H9 (cell line): Measurements from ENCODE around the gene PROCA1. TPM values are rescaled to one million over a fixed set of nuclear protein-coding genes. Genes with fewer than 3 reads are reported as not detected.

Source experiments
- DNase-seq: peaks from one replicate; pipeline ENCODE4 v3.0.0-alpha.2; 2017
- H2AFZ ChIP-seq: one replicate; pipeline ENCODE4 v1.6.1; 2013; ENCODE audit warnings: mild to moderate bottlenecking, low read length, control low read depth, moderate library complexity
- H2AK5ac ChIP-seq: 2 replicates; pipeline ENCODE4 v1.6.1; 2013; ENCODE audit warnings: low read length, control low read depth, mixed read lengths; ENCODE audit not compliant: insufficient read length
- H2BK120ac ChIP-seq: one replicate; pipeline ENCODE4 v1.6.1; 2013; ENCODE audit warnings: low read depth, mild to moderate bottlenecking, low read length, control low read depth, inconsistent platforms; ENCODE audit not compliant: poor library complexity, severe bottlenecking
- H2BK12ac ChIP-seq: 2 replicates; pipeline ENCODE4 v1.6.1; 2013; ENCODE audit warnings: low read length, control low read depth, mixed read lengths, low read depth; ENCODE audit not compliant: insufficient read length
- H2BK15ac ChIP-seq: 2 replicates; pipeline ENCODE4 v1.6.1; 2013; ENCODE audit warnings: low read depth, low read length, control low read depth
- H2BK20ac ChIP-seq: one replicate; pipeline ENCODE4 v1.6.1; 2013; ENCODE audit warnings: low read depth, mild to moderate bottlenecking, low read length, control low read depth, inconsistent platforms; ENCODE audit not compliant: poor library complexity, severe bottlenecking
- H2BK5ac ChIP-seq: 2 replicates; pipeline ENCODE4 v1.6.1; 2013; ENCODE audit warnings: low read length, control low read depth, mixed read lengths; ENCODE audit not compliant: insufficient read length
- H3K14ac ChIP-seq: 2 replicates; pipeline ENCODE4 v1.6.1; 2013; ENCODE audit warnings: low read length, control low read depth; ENCODE audit not compliant: insufficient read depth
- H3K18ac ChIP-seq: 2 replicates; pipeline ENCODE4 v1.6.1; 2013; ENCODE audit warnings: low read depth, mild to moderate bottlenecking, mixed read lengths, low read length, control low read depth; ENCODE audit not compliant: insufficient read length
- H3K23ac ChIP-seq: 2 replicates; pipeline ENCODE4 v1.6.1; 2013; ENCODE audit warnings: low read length, control low read depth, mixed read lengths, low read depth; ENCODE audit not compliant: insufficient read length
- H3K23me2 ChIP-seq: 2 replicates; pipeline ENCODE4 v1.6.1; 2013; ENCODE audit warnings: low read depth, mild to moderate bottlenecking, mixed read lengths, low read length, control low read depth; ENCODE audit not compliant: insufficient read length, poor library complexity, severe bottlenecking
- H3K27ac ChIP-seq: 2 replicates; pipeline ENCODE4 v1.5.1; 2013; ENCODE audit warnings: low read length, control low read depth, mixed read lengths, low read depth; ENCODE audit not compliant: insufficient read length
- H3K27me3 ChIP-seq: 2 replicates; pipeline ENCODE4 v1.6.1; 2013; ENCODE audit warnings: low read length, control low read depth, inconsistent platforms; ENCODE audit not compliant: insufficient read depth
- H3K4ac ChIP-seq: 2 replicates; pipeline ENCODE4 v1.6.1; 2013; ENCODE audit warnings: low read depth, mild to moderate bottlenecking, control low read depth, inconsistent platforms, low read length, moderate library complexity
- H3K4me1 ChIP-seq: 2 replicates; pipeline ENCODE4 v1.6.1; 2013; ENCODE audit warnings: low read length, control low read depth, inconsistent platforms; ENCODE audit not compliant: insufficient read depth
- H3K4me2 ChIP-seq: 2 replicates; pipeline ENCODE4 v1.6.1; 2013; ENCODE audit warnings: low read length, control low read depth, mixed read lengths; ENCODE audit not compliant: insufficient read length, insufficient read depth
- H3K56ac ChIP-seq: 2 replicates; pipeline ENCODE4 v1.6.1; 2013; ENCODE audit warnings: low read depth, mild to moderate bottlenecking, mixed read lengths, low read length, control low read depth; ENCODE audit not compliant: insufficient read length
- H3K79me1 ChIP-seq: 2 replicates; pipeline ENCODE4 v1.6.1; 2013; ENCODE audit warnings: low read depth, mild to moderate bottlenecking, moderate library complexity, low read length, control low read depth, inconsistent platforms; ENCODE audit not compliant: insufficient read depth, poor library complexity, severe bottlenecking
- H3K79me2 ChIP-seq: 2 replicates; pipeline ENCODE4 v1.6.1; 2013; ENCODE audit warnings: low read length, control low read depth, inconsistent platforms; ENCODE audit not compliant: insufficient read depth
- H3K9ac ChIP-seq: 2 replicates; pipeline ENCODE4 v1.6.1; 2013; ENCODE audit warnings: low read length, control low read depth, mixed read lengths; ENCODE audit not compliant: insufficient read length; ENCODE audit errors: extremely low read depth
- H3K9me3 ChIP-seq: one replicate; pipeline ENCODE4 v1.6.1; 2013; ENCODE audit warnings: low read depth, low read length, inconsistent platforms; ENCODE audit not compliant: control insufficient read depth
- H3T11ph ChIP-seq: one replicate; pipeline ENCODE4 v1.6.1; 2013; ENCODE audit warnings: mild to moderate bottlenecking, low read length, control low read depth, inconsistent platforms
- H4K20me1 ChIP-seq: one replicate; pipeline ENCODE4 v1.6.1; 2013; ENCODE audit not compliant: control insufficient read depth, insufficient read length, insufficient read depth
- H4K5ac ChIP-seq: 2 replicates; pipeline ENCODE4 v1.6.1; 2013; ENCODE audit warnings: low read depth, mild to moderate bottlenecking, mixed read lengths, low read length, control low read depth; ENCODE audit not compliant: insufficient read length
- H4K8ac ChIP-seq: replicated peaks from 2 replicates; pipeline ENCODE4 v1.6.1; 2013; ENCODE audit warnings: low read length, control low read depth, mixed read lengths, low read depth; ENCODE audit not compliant: insufficient read length
- H4K91ac ChIP-seq: 2 replicates; pipeline ENCODE4 v1.6.1; 2013; ENCODE audit warnings: low read depth, mild to moderate bottlenecking, moderate library complexity, mixed read lengths, low read length, control low read depth; ENCODE audit not compliant: insufficient read length
- H3K27ac Mint-ChIP-seq, 3 experiments: 2 replicates in 2 of 3; 3 replicates in 1 of 3; pipeline ENCODE4 v1.8.0; 2020 to 2021; ENCODE audit warnings: mixed read lengths in 3 of 3, mild to moderate bottlenecking in 1 of 3, moderate library complexity in 1 of 3
- H3K27me3 Mint-ChIP-seq: 2 replicates; pipeline ENCODE4 v1.8.0; 2021; ENCODE audit warnings: low read depth, mild to moderate bottlenecking, moderate library complexity, mixed read lengths
- H3K36me3 Mint-ChIP-seq, 3 experiments: 2 replicates in 2 of 3; 3 replicates in 1 of 3; pipeline ENCODE4 v1.8.0; 2020 to 2021; ENCODE audit warnings: low read depth in 3 of 3, mixed read lengths in 3 of 3; ENCODE audit not compliant: insufficient read depth in 1 of 3
- H3K4me1 Mint-ChIP-seq, 2 experiments: 2 replicates each; pipeline ENCODE4 v1.8.0; 2020; ENCODE audit warnings: mixed read lengths in 2 of 2
- H3K4me3 Mint-ChIP-seq, 2 experiments: 2 replicates in 1 of 2; 3 replicates in 1 of 2; pipeline ENCODE4 v1.8.0; 2020 to 2021; ENCODE audit warnings: mild to moderate bottlenecking in 2 of 2, mixed read lengths in 2 of 2, moderate library complexity in 1 of 2
- H3K9me3 Mint-ChIP-seq, 2 experiments: 2 replicates in 1 of 2; 3 replicates in 1 of 2; pipeline ENCODE4 v1.8.0; 2020; ENCODE audit warnings: mild to moderate bottlenecking in 2 of 2, mixed read lengths in 2 of 2, moderate library complexity in 1 of 2
- WGBS: extraction: QIAGEN DNeasy Blood & Tissue Kit; methylation state at CpG from one replicate; pipeline ENCODE4 v1.1.7; 2013; ENCODE audit warnings: missing lambda C conversion rate, low lambda C conversion rate, mixed read lengths; ENCODE audit not compliant: insufficient read length; ENCODE audit errors: extremely low coverage; 5-methylcytosine and 5-hydroxymethylcytosine counted together
- total RNA-seq: library from RNA; stranded (reverse); gene quantifications from 2 replicates; pipeline ENCODE4 v1.2.1, GENCODE V29; 2021
- TF ChIP-seq, protein P1 (sequence below): fragments of 200-600 bp; sonication (generic); conservative IDR thresholded peaks from 3 replicates; pipeline ENCODE4 v1.8.0; 2021; ENCODE audit warnings: antibody characterized with exemption, mild to moderate bottlenecking

The PROCA1 gene
- total RNA-seq, 1 experiment from 2014 or later, result 15.0 TPM

DNA sequence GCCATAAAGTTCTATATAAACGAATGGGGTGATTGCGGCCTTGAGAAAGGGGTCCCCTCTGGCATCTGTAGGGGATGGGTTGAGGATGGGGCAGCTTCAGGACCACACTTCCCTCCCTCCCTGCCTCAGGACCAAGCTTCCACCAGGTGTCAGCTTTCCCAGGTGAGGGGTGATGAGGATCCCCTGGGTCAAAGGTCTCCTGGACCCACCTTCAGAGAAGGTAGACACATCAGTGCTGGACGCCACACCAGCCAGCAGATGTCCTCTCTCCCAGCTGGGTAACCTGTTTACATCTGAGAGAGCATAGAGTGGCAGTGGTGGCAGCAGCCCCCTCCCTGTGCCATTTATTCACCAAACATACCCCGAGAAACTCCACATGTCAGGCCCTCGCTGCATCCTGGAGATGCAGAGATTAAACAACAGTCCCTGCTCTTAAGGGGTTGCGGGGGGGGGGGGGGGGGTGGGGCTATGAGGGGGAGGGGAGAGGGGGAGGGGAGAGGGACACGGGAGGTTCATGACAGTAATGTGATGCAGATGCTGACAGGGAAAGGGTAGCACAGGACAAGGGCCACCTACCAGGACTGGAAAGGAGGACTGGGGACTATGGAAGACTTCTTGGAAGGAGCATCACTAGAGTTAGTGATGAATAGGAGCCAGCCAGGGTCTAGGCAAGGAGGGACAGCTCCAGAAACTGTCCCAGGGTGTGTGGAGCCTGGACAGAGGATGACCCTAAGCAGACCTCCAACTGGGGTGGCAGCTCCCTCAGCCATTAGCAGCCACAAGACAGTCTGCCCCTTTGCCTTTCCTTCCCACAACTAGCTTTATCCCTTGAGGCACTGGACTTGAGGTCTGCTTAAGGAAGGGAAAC, 5.0 kb downstream of the PROCA1 start:
- peaks cover 10% of the 10 kb centered on the region for H3K23me2 ChIP-seq
- TF ChIP-seq, protein P1, sequence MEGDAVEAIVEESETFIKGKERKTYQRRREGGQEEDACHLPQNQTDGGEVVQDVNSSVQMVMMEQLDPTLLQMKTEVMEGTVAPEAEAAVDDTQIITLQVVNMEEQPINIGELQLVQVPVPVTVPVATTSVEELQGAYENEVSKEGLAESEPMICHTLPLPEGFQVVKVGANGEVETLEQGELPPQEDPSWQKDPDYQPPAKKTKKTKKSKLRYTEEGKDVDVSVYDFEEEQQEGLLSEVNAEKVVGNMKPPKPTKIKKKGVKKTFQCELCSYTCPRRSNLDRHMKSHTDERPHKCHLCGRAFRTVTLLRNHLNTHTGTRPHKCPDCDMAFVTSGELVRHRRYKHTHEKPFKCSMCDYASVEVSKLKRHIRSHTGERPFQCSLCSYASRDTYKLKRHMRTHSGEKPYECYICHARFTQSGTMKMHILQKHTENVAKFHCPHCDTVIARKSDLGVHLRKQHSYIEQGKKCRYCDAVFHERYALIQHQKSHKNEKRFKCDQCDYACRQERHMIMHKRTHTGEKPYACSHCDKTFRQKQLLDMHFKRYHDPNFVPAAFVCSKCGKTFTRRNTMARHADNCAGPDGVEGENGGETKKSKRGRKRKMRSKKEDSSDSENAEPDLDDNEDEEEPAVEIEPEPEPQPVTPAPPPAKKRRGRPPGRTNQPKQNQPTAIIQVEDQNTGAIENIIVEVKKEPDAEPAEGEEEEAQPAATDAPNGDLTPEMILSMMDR, result peak; percentile 28; the same call in 2 of the 3 replicates
- no peaks in the 10 kb centered on the region for H3K79me1 ChIP-seq
- no peak overlapping the region for H2BK15ac ChIP-seq
- H3K4ac ChIP-seq, result no peak overlapping the region
- no CpG with 5 or more reads among the region's 7 CpGs for WGBS
- no peak overlapping the region for H4K5ac ChIP-seq
- Mint-ChIP-seq H3K27ac (peak overlapping the region in 2 of 3 experiments; percentile 47 to 55; a peak in 3 of 7 replicates), H3K4me3 (0 out of 5 replicates have a peak overlapping the region, but pooled peaks of 1 of the 2 experiments have one; percentile 29), H3K9me3 (no peaks in the 10 kb centered on the region), H3K4me1 (peaks cover 34 to 45% of the 10 kb centered on the region in 2 experiments), H3K27me3 (no peaks in the 10 kb centered on the region), H3K36me3 (peaks cover 12 to 43% (median 31%) of the 10 kb centered on the region in 3 experiments; a peak in 6 of 7 replicates)
- H2BK5ac ChIP-seq, result no peak overlapping the region
- H3K4me2 ChIP-seq, result no peak overlapping the region
- no peaks in the 10 kb centered on the region for H3K9me3 ChIP-seq
- no peak overlapping the region for H2AK5ac ChIP-seq
- DNase-seq, result no peak
- no peak overlapping the region for H3K18ac ChIP-seq
- H3K56ac ChIP-seq, result no peak overlapping the region
- H3K14ac ChIP-seq, result no peak overlapping the region
- no peak overlapping the region for H4K91ac ChIP-seq
- no peak overlapping the region for H2BK20ac ChIP-seq
- no peaks in the 10 kb centered on the region for H3K27me3 ChIP-seq
- no peaks in the 10 kb centered on the region for H3K79me2 ChIP-seq
- no peak overlapping the region for H3K23ac ChIP-seq
- H2AFZ ChIP-seq, result no peak overlapping the region
- no peak overlapping the region for H3K9ac ChIP-seq
- H4K20me1 ChIP-seq, result peaks cover 4% of the 10 kb centered on the region
- no peak overlapping the region for H3K27ac ChIP-seq
- no peaks in the 10 kb centered on the region for H3K4me1 ChIP-seq
- no peak overlapping the region for H4K8ac ChIP-seq
- no peak overlapping the region for H3T11ph ChIP-seq
- no peak overlapping the region for H2BK120ac ChIP-seq
- H2BK12ac ChIP-seq, result no peak overlapping the region
